ENCODE data around the gene ACBD6. TPM values are rescaled to one million over a fixed set of nuclear protein-coding genes. Genes with fewer than 3 reads are reported as not detected.

The ACBD6 gene
- total RNA-seq, 4 donors from 2014 or later = 33.3 to 44.0 (median 42.6) TPM

DNA sequence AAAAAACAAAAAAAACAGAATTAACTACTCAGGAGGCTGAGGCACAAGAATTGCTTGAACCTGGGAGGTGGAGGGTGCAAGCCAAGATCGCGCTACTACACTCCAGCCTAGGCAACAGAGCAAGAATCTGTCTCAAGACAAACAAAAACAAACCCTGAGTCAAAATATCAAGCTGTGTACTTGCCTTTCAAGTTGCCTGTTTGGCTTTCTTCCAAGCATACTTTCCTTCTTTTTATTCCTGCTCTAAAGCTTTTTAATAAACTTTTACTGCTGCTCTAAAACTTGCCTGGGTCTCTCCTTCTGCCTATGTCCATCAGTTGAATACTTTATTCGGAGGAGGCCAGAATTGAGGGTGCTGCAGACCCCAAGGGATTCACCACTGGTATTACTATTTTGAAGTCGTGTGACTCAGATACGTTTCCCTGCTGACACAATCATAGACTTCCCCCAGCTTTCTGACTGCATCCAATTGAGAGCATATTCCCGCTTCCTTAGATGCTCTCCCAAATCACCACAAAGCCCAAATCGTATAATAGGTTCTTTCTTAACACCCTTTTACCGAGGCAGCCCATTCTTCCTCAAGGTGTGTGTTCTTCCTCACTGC is 3.5 kb upstream of the ACBD6 start:
- DNase-seq (ENCODE audit: extremely low spot score) = no peak
- Histone ChIP-seq H3K27ac (replicated peaks in 1 of 4) (no peak overlapping the region), H3K9me3 (no peaks in the 10 kb centered on the region), H3K27me3 (no peaks in the 10 kb centered on the region), H3K36me3 (no peaks in the 10 kb centered on the region), H3K4me3 (no peak overlapping the region), H3K4me1 (peaks cover 3 to 20% (median 17%) of the 10 kb centered on the region in 4 donors)
- WGBS = 79% methylated on average over 8 of the region's 8 CpGs
- intact Hi-C loops (cut with DNase I) = no loop called here
- TF ChIP-seq POLR2AphosphoS5 (IDR thresholded peaks at IDR 0.05) = no peak
- TF ChIP-seq EP300 (IDR thresholded peaks at IDR 0.05) = no peak
- no peak for TF ChIP-seq POLR2A (IDR thresholded peaks at IDR 0.05; ENCODE audit: low read depth)
- TF ChIP-seq, protein P1, sequence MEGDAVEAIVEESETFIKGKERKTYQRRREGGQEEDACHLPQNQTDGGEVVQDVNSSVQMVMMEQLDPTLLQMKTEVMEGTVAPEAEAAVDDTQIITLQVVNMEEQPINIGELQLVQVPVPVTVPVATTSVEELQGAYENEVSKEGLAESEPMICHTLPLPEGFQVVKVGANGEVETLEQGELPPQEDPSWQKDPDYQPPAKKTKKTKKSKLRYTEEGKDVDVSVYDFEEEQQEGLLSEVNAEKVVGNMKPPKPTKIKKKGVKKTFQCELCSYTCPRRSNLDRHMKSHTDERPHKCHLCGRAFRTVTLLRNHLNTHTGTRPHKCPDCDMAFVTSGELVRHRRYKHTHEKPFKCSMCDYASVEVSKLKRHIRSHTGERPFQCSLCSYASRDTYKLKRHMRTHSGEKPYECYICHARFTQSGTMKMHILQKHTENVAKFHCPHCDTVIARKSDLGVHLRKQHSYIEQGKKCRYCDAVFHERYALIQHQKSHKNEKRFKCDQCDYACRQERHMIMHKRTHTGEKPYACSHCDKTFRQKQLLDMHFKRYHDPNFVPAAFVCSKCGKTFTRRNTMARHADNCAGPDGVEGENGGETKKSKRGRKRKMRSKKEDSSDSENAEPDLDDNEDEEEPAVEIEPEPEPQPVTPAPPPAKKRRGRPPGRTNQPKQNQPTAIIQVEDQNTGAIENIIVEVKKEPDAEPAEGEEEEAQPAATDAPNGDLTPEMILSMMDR (IDR thresholded peaks at IDR 0.05) = no peak

DNA sequence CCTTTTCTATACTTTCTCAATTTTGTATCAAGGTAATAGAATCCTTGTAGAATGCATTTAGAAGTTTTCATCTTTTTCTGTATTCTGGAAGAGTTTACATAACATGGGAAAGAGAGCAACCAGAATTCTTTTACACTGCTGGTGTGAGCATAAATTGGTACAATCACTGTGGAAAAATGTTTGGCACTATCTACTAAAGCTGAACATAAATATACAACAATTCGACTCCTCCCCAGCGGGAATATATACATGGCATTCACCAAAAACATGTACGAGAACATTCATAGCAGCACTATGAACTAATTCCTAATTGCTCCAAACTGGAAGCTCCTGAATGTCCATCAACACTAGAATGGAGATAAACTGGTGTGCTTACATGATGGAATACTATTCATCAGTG is 1.8 kb upstream of the ACBD6 start:
- TF ChIP-seq, protein P1 (IDR thresholded peaks at IDR 0.05) = no peak
- TF ChIP-seq POLR2A (IDR thresholded peaks at IDR 0.05; ENCODE audit: low read depth) = no peak
- TF ChIP-seq EP300 (IDR thresholded peaks at IDR 0.05) = no peak
- TF ChIP-seq POLR2AphosphoS5 (IDR thresholded peaks at IDR 0.05) = no peak
- H3K9me3 ChIP-seq = no peaks in the 10 kb centered on the region
- H3K4me3 ChIP-seq = no peak overlapping the region
- H3K27ac ChIP-seq (replicated peaks in 1 of 4) = no peak overlapping the region
- no peaks in the 10 kb centered on the region for H3K27me3 ChIP-seq
- DNase-seq (ENCODE audit: extremely low spot score) = no peak
- H3K36me3 ChIP-seq = no peaks in the 10 kb centered on the region
- intact Hi-C loops (cut with DNase I) = no loop called here
- peaks cover 3 to 36% (median 32%) of the 10 kb centered on the region in 4 donors for H3K4me1 ChIP-seq
- 84% methylated on average over 3 of the region's 3 CpGs for WGBS

DNA sequence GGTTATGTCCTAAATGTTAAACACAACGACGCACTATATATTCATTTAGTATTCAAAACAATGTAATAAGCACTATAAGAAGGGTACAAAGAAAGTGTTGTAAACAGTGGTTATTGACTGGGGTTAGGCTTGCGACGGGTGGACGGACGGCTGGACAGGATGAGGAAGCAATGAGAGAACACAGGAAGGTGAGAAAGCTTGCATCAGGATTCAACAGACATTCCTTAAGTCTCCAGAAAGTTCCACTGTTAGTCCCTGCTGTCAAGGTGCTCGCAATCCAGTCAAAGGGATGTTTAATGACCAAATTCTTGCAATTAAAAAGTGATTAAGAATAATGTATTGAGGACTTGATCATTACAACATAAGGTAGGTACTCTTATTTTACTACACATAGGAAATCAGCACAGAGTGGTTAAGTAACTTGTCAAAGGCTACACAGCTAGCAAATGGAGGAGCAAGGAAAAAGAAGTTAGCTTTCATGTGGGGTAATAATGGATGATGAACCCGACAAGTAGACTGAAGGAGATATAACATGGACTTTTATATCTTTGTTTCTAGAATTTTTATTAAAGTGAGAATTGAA is 994 bp upstream of the ACBD6 start:
- Histone ChIP-seq H3K27me3 (no peaks in the 10 kb centered on the region), H3K4me1 (peaks cover 3 to 38% (median 35%) of the 10 kb centered on the region in 4 donors), H3K9me3 (no peaks in the 10 kb centered on the region), H3K4me3 (peak overlapping the region; percentile 74 to 96 (median 85)), H3K36me3 (no peaks in the 10 kb centered on the region), H3K27ac (replicated peaks in 1 of 4) (peak overlapping the region; percentile 89 to 92 (median 91))
- intact Hi-C loops (cut with DNase I) = no loop called here
- TF ChIP-seq, protein P1 (IDR thresholded peaks at IDR 0.05) = no peak
- TF ChIP-seq POLR2A (IDR thresholded peaks at IDR 0.05; ENCODE audit: low read depth) (no peak), POLR2AphosphoS5 (IDR thresholded peaks at IDR 0.05) (no peak), EP300 (IDR thresholded peaks at IDR 0.05) (no peak)
- no peak for DNase-seq (ENCODE audit: extremely low spot score)
- WGBS = 18% methylated on average over 8 of the region's 8 CpGs

GRCh38 chr1:180501865-180502360 is 464 bp downstream of the ACBD6 start:
- Histone ChIP-seq H3K27me3 (no peaks in the 10 kb centered on the region), H3K4me1 (peaks cover 3 to 40% (median 37%) of the 10 kb centered on the region in 4 donors), H3K36me3 (no peaks in the 10 kb centered on the region), H3K9me3 (no peaks in the 10 kb centered on the region), H3K4me3 (peak overlapping the region; percentile 74 to 96 (median 85)), H3K27ac (replicated peaks in 1 of 4) (peak overlapping the region; percentile 89 to 92 (median 91))
- no peak for TF ChIP-seq POLR2A (IDR thresholded peaks at IDR 0.05; ENCODE audit: low read depth)
- WGBS = 3% methylated on average over 17 of the region's 18 CpGs
- DNase-seq (ENCODE audit: extremely low spot score) = no peak
- intact Hi-C loops (cut with DNase I) = no loop called here

GRCh38 chr1:180500689-180501088 is 1.7 kb downstream of the ACBD6 start:
- Histone ChIP-seq H3K9me3 (no peaks in the 10 kb centered on the region), H3K36me3 (no peaks in the 10 kb centered on the region), H3K4me3 (no peak overlapping the region), H3K27me3 (no peaks in the 10 kb centered on the region), H3K27ac (replicated peaks in 1 of 4) (no peak overlapping the region), H3K4me1 (peaks cover 3 to 40% (median 37%) of the 10 kb centered on the region in 4 donors)
- DNase-seq (ENCODE audit: extremely low spot score) = no peak
- TF ChIP-seq, protein P1 (IDR thresholded peaks at IDR 0.05) = no peak
- TF ChIP-seq POLR2AphosphoS5 (IDR thresholded peaks at IDR 0.05) (no peak), POLR2A (IDR thresholded peaks at IDR 0.05; ENCODE audit: low read depth) (no peak)
- 69% methylated on average over 2 of the region's 2 CpGs for WGBS
- intact Hi-C loops (cut with DNase I) = no loop called here
